Measurements from ENCODE around the gene ARG2.
A peak's percentile ranks its signal among the peaks of the same experiment; 100 is the strongest.
"Not testable (repeated sequence)": the region's sequence is repeated elsewhere in the genome, so short reads cannot be mapped to it uniquely, and the experiment has no call there.

Gene ARG2

DNA sequence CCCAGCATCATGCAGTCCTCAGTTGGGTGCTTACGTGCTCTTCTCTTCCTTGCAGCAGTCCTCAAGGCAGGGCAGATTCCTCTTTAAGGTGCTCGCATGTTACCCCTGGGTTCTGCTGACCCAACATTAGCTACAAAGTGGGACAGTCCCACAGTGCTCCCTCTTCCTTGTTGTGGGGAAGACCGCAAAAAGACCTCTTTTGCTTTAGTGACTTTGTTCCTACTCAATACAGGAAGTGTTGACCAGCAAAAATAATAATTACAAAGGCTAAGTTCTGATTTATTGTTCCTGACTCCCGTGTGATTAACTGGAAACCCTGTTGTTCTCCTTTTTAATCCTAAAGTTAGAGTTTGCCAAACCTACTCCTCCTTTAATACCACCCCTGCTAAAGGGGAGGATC lies 33.4 kb upstream of the ARG2 start:
- DNase-seq, result no peak

DNA sequence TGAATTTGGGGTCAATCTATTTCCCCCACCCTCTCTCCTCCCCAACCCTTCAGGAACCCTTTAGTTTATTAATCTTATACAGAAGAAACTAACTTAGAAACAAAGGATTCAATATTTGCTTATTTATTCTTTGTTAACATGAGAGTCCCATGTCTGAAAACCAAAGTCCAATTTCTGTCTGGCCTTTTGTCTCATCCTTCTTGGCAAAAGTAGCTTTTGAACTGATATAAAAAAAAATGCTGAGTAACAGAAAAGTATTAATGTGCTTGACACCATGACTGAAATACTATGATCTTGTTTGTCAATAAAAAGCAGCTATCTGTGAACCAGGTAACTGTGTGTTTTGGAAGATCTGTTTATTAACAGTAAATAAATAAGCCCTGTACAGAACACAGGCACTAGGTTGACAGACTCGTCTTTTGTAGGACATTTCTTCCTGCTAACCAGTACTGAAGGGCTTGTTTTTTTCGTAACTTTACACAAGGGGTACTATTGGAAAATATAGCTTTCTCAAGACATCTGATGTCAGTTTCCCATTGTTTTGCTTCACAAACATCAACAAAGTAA lies 30.4 kb upstream of the ARG2 start:
- DNase-seq, result no peak

DNA sequence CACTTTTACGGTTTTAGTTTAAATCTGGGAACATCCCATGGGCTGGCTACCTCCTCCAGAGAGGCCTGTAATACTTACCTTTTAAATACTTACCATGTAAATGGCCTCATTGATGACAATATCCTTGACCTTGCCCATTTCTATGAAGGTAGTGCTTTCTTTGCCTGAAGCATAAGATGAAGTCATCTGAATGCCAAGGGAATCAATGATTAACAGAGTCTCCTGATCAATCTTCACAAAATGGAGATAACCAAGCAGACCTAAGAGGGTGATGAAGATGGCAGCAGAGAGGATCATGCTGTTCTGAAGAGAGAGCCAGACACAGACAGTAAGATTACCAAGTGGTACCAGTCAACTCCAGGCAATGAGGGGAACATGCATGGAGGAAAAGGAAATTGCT lies 26.1 kb upstream of the ARG2 start:
- not testable (repeated sequence) for DNase-seq

DNA sequence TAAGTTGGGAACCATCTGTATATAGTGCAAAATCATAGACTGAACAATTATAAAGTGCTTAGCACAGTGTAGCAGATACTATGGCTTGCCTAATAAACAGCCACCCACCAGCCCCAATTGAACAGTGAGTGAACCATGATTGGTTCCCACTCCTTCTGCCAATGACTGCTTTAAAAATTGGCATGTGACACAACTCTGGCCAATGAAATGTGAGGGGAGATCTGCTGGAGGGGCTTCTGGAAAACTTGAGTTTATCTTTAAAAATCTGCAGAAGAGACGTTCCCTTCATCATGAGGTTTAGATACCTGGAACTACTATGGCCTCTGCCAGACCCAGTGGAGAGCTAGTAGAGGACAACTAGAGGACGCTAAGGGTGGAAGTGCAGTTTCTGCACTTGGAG lies 24.3 kb upstream of the ARG2 start:
- DNase-seq, result no peak

DNA sequence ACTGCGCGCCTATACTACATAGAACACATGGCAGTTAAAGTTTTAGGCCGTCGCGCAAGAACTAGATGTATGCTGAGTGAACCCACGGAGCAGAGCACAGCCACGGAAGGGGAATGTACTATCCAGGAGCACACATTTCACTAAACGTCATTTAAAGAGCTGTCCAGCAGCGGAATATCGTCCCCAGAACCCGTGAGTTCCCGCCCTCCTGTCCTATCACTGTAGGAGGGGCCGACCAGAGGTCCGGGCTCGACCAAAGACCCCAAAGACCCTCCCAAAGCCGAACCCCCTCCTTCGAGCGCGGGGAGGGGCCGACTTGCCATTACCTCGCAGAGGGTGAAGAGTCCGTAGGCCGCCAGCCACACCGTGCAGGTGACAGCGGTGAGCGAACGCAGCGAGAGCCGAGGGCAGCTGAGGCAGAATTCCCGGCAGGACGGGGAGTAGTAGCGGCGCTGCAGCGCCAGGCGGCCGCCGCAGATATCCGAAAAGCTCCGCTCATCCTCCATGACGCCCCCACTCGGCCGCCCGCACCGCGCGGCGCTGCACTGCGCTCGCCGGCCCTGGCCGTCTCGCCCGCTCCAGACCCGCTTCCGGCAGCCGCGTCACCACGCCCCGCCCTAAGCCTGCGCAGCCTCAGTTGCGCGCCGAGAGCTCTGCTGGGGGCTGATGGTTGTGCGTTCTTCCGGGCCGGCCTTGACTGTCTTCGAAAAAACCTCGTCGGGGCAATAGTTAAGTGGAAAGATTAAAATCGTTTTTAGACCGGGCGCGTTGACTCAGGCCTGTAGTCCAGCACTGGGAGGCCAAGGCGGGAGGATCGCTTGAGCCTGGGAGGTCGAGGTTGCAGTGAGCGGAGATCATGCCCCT lies 19.8 kb upstream of the ARG2 start, which contains the start of gene PIGH:
Gene PIGH, minus strand, starts transcription at position 571 of the 864 bp plus-strand sequence. Its CDS starts 65 bp downstream, at position 506.
- peak; percentile 96 for DNase-seq

DNA sequence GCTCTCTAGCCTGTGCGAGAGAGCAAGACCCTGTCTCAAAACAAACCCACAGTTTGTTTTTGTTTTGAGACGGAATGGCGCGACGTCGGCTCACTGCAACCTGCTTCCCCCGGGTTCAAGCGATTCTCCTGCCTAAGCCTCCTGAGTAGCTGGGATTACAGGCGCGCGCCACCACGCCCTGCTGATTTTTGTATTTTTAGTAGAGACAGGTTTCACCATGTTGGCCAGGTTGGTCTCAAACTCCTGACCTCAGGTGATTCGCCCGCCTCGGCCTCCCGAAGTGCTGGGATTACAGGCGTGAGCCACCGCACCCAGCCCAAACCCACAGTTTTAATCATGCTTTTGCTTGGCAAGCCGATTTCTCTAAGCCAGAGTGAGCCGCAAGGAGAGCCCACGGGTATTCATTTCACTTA lies 19.2 kb upstream of the ARG2 start:
- not testable (repeated sequence) for DNase-seq

DNA sequence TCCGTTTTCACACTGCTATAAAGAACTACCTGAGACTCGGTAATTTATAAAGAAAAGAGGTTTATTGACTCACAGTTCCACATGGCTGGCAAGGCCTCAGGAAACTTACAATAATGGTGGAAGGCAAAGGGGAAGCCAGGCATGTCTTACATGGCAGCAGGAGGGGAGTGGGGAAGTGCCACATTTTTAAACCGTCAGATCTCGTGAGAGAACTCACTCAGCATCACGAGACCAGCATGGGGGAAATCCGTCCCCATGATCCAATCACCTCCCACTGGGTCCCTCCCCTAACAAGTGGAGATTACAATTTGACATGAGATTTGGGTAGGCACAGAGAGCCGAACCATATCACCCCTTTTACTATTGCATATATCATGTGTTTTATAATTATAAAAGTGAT lies 17.6 kb upstream of the ARG2 start:
- DNase-seq, result no peak

DNA sequence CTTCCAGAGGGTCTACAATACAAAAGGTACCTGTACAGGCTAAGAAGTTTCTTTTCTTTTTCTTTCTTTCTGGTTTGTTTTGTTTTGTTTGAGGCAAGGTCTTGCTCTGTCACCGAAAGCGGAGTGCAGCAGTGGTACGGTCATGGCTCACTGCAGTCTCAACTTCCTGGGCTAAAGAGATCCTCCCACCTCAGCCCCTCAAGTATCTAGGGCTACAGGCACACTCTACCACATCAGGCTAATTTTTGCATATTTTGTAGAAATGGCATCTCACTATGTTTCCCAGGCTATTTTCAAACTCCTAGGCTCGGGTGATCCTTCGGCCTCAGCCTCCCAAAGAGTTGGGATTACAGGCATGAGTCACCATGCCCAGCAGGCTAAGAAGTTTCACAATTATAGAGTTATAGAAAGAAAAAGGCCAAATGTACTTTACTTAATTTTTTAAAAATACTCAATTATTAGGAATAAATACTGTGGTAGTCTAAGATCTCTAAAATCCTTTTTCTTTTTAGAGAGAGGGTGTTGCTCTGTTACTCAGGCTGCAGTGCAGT lies 16.6 kb upstream of the ARG2 start:
- no peak for DNase-seq

DNA sequence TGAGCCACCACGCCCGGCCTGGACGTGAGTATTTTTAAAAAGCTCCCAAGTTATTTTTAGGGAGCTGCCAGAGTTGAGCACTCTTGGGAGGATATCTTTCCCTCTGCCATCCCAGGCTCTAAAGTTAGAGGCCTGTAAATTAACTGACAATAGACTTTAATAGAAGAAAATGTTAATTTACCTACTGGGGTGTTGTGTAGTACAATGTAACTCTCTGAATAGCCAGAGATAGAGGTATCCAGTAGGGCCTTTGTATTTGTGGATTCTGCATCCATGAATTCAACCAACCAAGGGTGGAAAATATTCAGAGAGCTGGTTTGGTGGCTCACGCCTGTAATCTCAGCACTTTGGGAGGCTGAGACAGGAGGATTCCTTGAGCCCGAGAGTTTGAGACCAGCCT lies 12.1 kb upstream of the ARG2 start:
- DNase-seq, result no peak

DNA sequence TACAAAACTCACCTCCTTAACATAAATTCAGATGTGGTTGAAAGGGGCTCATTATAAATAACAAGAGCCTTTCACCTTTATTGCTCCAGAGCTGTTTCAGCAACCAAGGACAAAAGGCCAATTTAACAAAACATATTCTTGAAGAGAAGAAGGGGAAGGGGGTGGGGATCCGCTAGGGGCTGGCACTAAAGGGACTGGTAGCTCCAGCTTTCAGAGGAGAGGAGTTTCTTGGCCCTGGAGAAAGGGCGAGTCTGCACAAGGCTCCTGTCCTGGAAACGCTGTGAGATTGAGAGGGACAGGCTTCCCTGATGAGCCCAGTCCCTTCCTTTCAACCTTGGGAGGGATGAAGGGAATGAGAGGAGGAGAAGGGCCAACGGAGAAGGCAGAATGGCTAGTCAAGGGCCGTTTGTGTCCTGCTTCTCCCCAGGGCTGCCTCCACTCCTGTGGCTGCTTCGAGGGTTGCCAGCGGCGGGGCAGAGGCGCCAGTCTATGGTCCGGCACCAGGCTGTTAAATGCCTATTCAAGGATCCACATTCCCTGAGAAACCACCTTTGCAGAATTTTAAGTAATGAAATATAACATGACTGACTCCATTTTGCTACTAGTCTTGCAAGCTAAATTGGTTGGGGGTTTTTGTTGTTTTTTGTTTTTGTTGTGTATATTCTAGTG lies 9.9 kb upstream of the ARG2 start:
- no peak for DNase-seq

DNA sequence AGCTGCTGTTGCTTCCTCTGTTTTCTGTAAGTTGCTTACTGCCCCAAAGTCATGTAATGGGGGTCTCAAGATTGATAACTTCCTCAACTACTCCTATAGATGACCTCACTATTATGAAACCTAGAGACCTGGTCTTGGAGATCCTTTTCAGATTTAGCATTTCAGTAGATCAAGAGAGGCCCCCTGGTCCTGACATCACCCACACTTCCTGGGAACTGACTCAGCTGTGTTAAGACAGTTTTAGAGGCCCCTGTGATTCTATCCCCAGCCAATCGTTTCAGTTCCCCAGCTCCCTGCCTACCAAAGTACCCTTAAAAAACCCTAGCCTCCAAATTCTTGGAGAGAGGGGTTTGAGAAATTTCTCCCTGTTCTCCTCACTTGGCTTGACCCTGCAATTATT lies 9.2 kb upstream of the ARG2 start:
- DNase-seq, result no peak

DNA sequence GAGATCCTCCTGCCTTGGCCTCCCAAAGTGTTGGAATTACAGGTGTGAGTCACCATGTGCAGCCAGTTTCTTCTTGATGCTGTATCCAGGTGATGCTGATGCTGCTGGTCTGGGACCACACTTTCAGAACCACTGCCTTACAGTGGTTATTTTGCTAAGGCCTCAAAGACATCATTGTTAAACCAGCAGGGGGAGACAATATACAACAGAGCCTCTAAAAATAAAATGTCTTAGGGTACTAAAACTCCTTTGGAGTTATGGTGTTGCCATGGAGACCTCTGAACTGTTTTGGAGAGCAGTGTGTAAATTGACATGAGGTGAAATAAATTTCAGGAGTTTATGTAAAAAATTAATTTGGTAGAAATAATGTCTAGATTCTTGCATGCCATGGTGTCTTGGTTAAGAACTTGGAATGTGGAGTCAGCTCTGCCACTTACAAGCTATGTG lies 1.1 kb upstream of the ARG2 start:
- DNase-seq, result no peak

DNA sequence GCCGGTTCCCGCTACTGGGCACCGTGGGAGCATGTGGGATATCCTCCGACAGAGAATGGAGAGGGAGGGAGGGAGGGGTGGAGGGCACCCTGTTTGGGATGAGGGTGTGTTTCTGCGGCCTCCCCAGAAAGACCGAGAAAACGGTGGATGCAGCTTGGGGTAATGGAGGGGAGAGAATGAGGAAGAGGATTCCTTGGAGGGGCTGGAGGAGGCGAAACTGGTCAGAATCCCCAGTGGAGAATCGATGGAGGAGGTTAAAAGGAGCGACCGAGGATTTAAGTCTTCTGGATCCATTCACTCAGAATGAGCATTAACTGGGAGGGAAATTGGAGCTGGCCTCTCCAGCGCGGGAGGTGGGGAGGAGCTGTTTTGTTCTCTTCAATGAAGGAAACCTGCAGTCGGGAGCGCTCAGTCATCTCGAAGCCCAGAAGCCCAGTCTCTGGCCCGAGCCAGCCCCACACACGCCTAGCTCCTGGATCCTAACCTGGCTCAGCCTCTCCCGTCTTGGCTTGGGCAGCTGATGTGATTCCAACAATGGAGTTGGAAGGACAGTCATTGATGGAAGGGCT lies 581 bp downstream of the ARG2 start:
- DNase-seq, result peak; percentile 71

DNA sequence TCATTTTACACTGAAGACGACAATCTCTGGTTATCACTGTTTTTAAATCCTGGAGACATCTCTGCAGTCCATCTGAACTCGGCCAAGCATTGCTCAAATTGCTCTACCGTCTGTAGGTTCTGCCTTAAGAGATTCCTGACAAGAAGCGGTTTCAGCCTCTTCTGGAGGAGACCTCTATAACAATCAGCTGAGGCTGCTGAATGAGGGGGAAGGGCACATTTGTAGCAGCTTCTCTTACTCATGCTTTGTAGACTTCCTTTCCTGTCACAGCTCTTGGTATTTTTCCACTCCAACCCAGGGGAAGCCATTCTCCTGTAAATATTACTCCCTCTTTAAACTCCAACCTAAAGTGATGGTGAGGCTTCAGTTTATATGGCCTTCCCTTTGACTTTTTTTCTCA lies 3.0 kb downstream of the ARG2 start:
- DNase-seq, result peak; percentile 89

DNA sequence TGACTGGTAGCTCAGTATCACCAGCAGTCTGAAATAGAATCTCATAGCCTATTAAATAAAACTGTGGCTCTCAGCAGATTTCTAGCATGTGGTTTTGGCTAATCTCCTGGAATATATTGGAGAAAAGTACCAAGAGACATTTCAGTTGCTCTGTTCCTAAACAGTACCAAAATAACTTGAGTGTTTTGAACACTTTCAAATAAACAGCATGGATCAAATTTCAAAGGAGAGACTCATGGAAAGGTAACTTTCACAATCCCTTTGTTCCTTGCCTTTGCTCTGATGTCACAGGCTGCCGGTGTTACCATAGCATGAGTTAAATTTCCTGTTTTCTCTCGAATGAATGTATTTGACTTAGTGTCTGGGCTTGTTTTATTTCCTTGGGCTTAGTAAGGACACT lies 3.4 kb downstream of the ARG2 start:
- no peak for DNase-seq

DNA sequence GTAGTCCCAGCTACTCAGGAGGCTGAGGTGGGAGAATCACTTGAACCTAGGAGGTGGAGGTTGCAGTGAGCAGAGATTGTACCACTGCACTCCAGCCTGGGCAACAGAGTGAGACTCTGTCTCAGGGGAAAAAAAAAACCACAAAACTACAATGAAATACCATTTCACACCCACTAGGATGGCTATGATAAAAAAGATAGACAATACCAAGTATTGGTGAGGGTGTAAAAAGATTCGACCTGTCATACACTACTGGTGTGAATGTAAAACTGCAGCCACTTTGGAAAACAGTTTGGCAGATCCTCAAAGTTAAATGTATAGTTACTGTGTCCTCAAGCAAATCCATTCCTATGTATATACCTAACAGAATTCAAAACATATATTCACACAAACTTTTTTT lies 6.4 kb downstream of the ARG2 start:
- not testable (repeated sequence) for DNase-seq

DNA sequence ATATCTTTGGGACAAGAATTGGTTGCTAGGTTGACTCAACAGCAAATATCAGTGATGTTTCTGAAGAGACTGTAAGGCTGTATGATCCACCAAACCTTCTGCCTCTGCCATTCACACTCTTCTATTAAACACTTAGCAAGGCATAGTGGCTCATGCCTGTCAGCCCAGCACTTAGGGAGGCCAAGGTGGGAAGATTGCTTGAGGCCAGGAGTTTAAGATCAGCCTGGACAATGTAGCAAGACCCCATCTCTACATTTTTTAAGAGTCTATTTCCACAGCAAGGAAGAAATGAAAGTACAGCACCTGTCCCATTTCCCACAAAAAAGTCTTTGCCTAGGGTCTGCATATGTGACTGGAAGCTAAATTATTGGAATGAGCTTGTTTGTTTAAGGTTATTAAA lies 7.8 kb downstream of the ARG2 start:
- no peak for DNase-seq

DNA sequence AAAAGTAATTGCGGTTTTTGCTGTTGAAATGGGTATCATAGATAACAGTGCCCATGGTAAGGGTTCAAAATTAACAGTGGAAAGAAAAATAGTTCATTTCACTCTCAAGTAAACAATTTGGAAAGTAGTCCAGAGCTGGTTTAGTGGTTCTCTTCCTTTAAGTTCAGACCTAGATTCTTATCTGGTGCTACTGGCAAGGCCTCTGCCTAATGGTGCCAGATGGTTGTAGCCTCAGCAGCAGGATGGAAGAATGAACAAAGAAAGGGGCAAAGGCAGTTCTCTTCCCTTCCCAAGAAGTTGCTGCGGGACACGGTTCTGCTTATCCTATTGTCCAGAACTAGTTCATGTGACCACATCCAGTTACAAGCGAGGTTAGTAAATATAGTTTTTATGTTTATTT lies 10.5 kb downstream of the ARG2 start:
- DNase-seq, result no peak

DNA sequence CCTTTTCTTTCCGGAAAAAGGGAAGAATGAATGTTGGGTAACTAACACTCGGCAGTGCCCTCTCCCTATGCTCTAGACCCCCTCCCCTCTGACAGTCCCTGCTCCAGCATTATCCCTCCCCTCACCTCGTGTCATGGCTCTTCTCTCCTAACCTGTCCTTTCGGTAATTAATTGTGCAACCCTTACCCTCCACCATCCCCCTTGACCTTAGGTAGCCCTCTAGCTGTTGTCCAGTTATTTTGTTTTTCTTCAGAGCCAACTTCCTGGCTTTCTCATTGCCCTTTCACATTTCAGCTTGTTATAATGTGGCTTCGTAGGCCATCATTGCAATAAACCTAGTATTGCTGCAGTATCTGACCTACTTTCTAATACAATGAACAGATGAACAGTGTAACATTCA lies 11.2 kb downstream of the ARG2 start:
- DNase-seq, result no peak

DNA sequence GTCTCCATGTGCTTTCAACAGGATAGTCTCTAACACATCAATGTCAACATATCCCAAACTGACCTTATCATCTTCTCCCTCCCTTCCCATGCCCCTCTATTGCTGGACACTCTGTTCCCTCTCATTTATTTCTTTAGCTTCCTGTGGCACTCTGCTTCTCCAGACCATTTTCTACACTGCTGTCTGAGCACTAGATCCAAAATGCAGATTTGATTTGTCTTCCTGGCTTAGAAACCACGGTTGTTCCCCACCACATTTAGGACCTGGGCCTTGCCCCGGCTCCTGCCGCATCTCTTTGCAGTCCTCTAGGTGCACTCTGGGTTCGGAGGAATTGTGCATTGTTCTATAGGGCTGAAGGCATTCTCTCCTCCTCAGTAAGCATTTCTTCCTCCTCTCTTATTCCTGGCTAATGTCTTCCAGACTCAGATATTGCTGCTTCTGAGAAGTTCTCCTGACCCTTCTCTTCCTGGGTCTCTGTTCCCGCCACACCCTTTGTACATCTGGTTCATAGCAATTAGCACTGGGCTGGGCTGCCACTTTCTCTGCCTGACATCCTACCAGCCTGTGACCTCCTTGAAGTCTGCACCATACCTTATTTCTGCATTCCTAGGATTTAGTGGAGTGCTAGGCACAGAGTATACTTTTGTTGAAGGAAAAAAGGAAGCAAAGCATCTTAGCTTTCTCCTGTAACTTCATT lies 13.9 kb downstream of the ARG2 start:
- no peak for DNase-seq

DNA sequence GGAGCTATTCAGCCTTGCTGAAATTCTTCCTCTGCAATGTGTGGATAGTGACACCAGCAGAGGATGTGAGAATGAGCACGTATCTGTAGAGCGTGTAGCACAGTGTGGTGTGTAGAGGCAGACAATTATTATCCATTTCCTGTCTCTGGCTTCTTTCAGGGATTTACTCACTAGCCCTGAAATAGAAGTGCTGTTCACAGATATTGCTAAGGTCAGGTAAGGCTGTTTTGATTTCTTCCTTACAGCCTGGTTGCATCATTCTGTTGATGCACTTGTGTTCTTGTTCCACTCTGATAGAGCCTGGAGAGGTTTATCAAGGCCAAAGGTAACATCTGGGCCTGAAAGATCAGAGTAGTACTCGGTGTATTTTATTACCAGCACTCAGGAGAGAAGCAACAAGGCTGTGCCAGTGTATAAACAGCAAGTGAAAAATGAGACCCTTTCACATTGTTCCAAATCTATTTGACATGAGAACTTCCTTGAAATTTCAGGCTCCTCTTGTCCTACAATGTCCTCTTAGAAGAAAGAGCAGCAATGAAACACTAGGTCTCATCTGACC lies 16.7 kb downstream of the ARG2 start:
- no peak for DNase-seq

DNA sequence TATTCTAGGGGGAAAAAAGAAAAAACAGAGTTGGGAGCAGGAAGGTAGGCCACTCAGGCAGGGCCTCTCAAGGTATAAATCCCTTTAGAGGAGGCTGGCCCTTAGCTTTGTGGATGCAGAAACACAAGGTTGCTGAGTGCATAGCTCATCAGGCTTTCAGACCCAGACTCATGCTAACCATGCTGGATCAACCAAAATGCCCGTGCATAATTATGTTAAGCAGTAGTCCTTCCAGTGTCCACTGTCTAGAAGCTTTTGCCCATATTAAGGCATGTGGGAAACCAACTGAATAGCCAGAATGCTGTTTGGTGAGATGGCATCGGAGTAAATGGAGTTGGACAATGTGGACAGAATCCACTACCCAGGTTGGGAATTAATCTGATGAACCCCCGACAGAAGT lies 18.9 kb downstream of the ARG2 start:
- DNase-seq, result no peak
